Progenitor cell of endocrine pancreas (in vitro differentiated cells): ENCODE measurements around the gene TDRKH. TPM values are rescaled to one million over a fixed set of nuclear protein-coding genes. Genes with fewer than 3 reads are reported as not detected.

ENCODE experiments used
- DNase-seq: peaks from one replicate; pipeline ENCODE4 v3.0.0; 2021; ENCODE audit warnings: low spot score; ENCODE audit not compliant: unreplicated experiment
- H3K27ac Mint-ChIP-seq: 2 replicates; pipeline ENCODE4 v1.8.0; 2021; ENCODE audit warnings: mild to moderate bottlenecking, moderate library complexity, mixed read lengths
- H3K27me3 Mint-ChIP-seq: 2 replicates; pipeline ENCODE4 v1.8.0; 2021; ENCODE audit warnings: mixed read lengths
- H3K36me3 Mint-ChIP-seq: 2 replicates; pipeline ENCODE4 v1.8.0; 2022; ENCODE audit warnings: mixed read lengths; ENCODE audit not compliant: insufficient read depth
- H3K4me1 Mint-ChIP-seq: 2 replicates; pipeline ENCODE4 v1.8.0; 2021; ENCODE audit warnings: low read depth, mixed read lengths
- H3K4me3 Mint-ChIP-seq: 2 replicates; pipeline ENCODE4 v1.8.0; 2021; ENCODE audit warnings: low read depth, mild to moderate bottlenecking, moderate library complexity, mixed read lengths
- H3K9me3 Mint-ChIP-seq: 2 replicates; pipeline ENCODE4 v1.8.0; 2021; ENCODE audit warnings: low read depth, mixed read lengths
- CTCF ChIP-seq: fragments of 200-600 bp; sonication (generic); IDR thresholded peaks from one replicate; pipeline ENCODE4 v1.5.0; 2021; ENCODE audit warnings: antibody characterized with exemption, mild to moderate bottlenecking; ENCODE audit not compliant: unreplicated experiment
- total RNA-seq: library from RNA; stranded (reverse); gene quantifications from 2 replicates; pipeline ENCODE4 v1.2.1, GENCODE V29; 2021

The TDRKH gene
- total RNA-seq, 1 donor from 2014 or later, result 16.5 TPM

- no peaks in the 10 kb centered on the region for H3K36me3 Mint-ChIP-seq
- H3K27me3 Mint-ChIP-seq, result peaks cover 36% of the 10 kb centered on the region
- no peak overlapping the region for H3K4me3 Mint-ChIP-seq
- no peak for TF ChIP-seq CTCF
- no peaks in the 10 kb centered on the region for H3K9me3 Mint-ChIP-seq
- no peak overlapping the region for H3K27ac Mint-ChIP-seq
- DNase-seq, result no peak
- H3K4me1 Mint-ChIP-seq, result no peaks in the 10 kb centered on the region
Measured at GRCh38 chr1:151806170-151806569, 15.9 kb upstream of the TDRKH start.

- no peak within 1 kb of the TSS for H3K27ac Mint-ChIP-seq
Measured at GRCh38 chr1:151805066-151805820, 14.9 kb upstream of the TDRKH start, which contains the start of gene LINGO4. LINGO4 (minus strand) TSS chr1:151805419; CDS start chr1:151802704, 2,715 bp downstream.

GRCh38 chr1:151803915-151804314 is 13.6 kb upstream of the TDRKH start:
- Mint-ChIP-seq H3K4me1 (no peaks in the 10 kb centered on the region), H3K4me3 (no peak overlapping the region), H3K9me3 (no peaks in the 10 kb centered on the region), H3K36me3 (no peaks in the 10 kb centered on the region), H3K27me3 (peaks cover 49% of the 10 kb centered on the region), H3K27ac (no peak overlapping the region)
- TF ChIP-seq CTCF, result no peak
- no peak for DNase-seq

More at GRCh38 chr1:151805066-151805820, 14.9 kb upstream of the TDRKH start, which contains the start of gene LINGO4:
- H3K27me3 Mint-ChIP-seq, result peaks cover 36% of the 10 kb centered on the region
- no peaks in the 10 kb centered on the region for H3K4me1 Mint-ChIP-seq
- no peaks in the 10 kb centered on the region for H3K36me3 Mint-ChIP-seq
- H3K4me3 Mint-ChIP-seq, result no peak within 1 kb of the TSS
- DNase-seq, result no peak
- no peak for TF ChIP-seq CTCF
- H3K9me3 Mint-ChIP-seq, result no peaks in the 10 kb centered on the region

- Mint-ChIP-seq H3K4me1 (no peaks in the 10 kb centered on the region), H3K9me3 (no peaks in the 10 kb centered on the region), H3K4me3 (no peak overlapping the region), H3K36me3 (no peaks in the 10 kb centered on the region), H3K27me3 (peaks cover 46% of the 10 kb centered on the region), H3K27ac (no peak overlapping the region)
- no peak for TF ChIP-seq CTCF
- DNase-seq, result no peak
Measured at GRCh38 chr1:151803164-151803563, 12.9 kb upstream of the TDRKH start.

GRCh38 chr1:151802372-151802771 is 12.1 kb upstream of the TDRKH start:
- Mint-ChIP-seq H3K9me3 (no peaks in the 10 kb centered on the region), H3K36me3 (no peaks in the 10 kb centered on the region), H3K27ac (no peak overlapping the region), H3K27me3 (peaks cover 40% of the 10 kb centered on the region), H3K4me1 (no peaks in the 10 kb centered on the region), H3K4me3 (no peak overlapping the region)
- DNase-seq, result no peak
- no peak for TF ChIP-seq CTCF
